Measurements from ENCODE around the gene PIGO. TPM values are rescaled to one million over a fixed set of nuclear protein-coding genes. Genes with fewer than 3 reads are reported as not detected.

PIGO gene
- total RNA-seq, 2 experiments from 2014 or later, result 30.8 to 31.4 TPM

- POLR2A ChIA-PET, result no interaction called here
- no peak overlapping the region for H3K4me3 Mint-ChIP-seq
- DNase-seq, result no peak
Measured at GRCh38 chr9:35054185-35054835, 42.1 kb downstream of the PIGO start.

GRCh38 chr9:35051069-35051967 lies 45.1 kb downstream of the PIGO start:
- peak overlapping the region; percentile 11 for H3K27ac Mint-ChIP-seq
- H3K36me3 Mint-ChIP-seq, result peaks cover 16% of the 10 kb centered on the region
- no peak overlapping the region for H3K4me3 Mint-ChIP-seq

More at GRCh38 chr9:35054185-35054835, 42.1 kb downstream of the PIGO start:
- no peak overlapping the region for H3K27ac Mint-ChIP-seq
- H3K9me3 Mint-ChIP-seq, result no peaks in the 10 kb centered on the region
- no peak for ATAC-seq (ENCODE audit: low read depth)
- H3K36me3 Mint-ChIP-seq, result peaks cover 32% of the 10 kb centered on the region
- H3K4me1 Mint-ChIP-seq, result peaks cover 4% of the 10 kb centered on the region
- H3K27me3 Mint-ChIP-seq, result no peaks in the 10 kb centered on the region

GRCh38 chr9:35048511-35048910 lies 47.9 kb downstream of the PIGO start:
- peaks cover 4% of the 10 kb centered on the region for H3K4me1 Mint-ChIP-seq
- H3K27me3 Mint-ChIP-seq, result no peaks in the 10 kb centered on the region
- no peak overlapping the region for H3K27ac Mint-ChIP-seq
- H3K36me3 Mint-ChIP-seq, result peaks cover 13% of the 10 kb centered on the region
- ATAC-seq (ENCODE audit: low read depth) (no peak), DNase-seq (no peak)
- H3K9me3 Mint-ChIP-seq, result no peaks in the 10 kb centered on the region
- no peak overlapping the region for H3K4me3 Mint-ChIP-seq
- POLR2A ChIA-PET, result no interaction called here

More at GRCh38 chr9:35051069-35051967, 45.1 kb downstream of the PIGO start:
- POLR2A ChIA-PET, result interaction anchor here (0.5 to 2.0 kb wide), 6 partner anchors 9 to 763 kb away, joined by 3 to 7 read pairs (median 4); partner anchors contain the start of genes HINT2 and VCP
- ATAC-seq (ENCODE audit: low read depth) (peak; percentile 80), DNase-seq (no peak)
- Mint-ChIP-seq H3K4me1 (peaks cover 4% of the 10 kb centered on the region), H3K27me3 (no peaks in the 10 kb centered on the region), H3K9me3 (no peaks in the 10 kb centered on the region)

GRCh38 chr9:35044071-35044470 lies 52.3 kb downstream of the PIGO start:
- peaks cover 10% of the 10 kb centered on the region for H3K36me3 Mint-ChIP-seq
- ATAC-seq (ENCODE audit: low read depth) (no peak), DNase-seq (no peak)
- H3K4me3 Mint-ChIP-seq, result no peak overlapping the region
- POLR2A ChIA-PET, result no interaction called here
- H3K27me3 Mint-ChIP-seq, result no peaks in the 10 kb centered on the region
- H3K9me3 Mint-ChIP-seq, result no peaks in the 10 kb centered on the region
- no peaks in the 10 kb centered on the region for H3K4me1 Mint-ChIP-seq
- H3K27ac Mint-ChIP-seq, result no peak overlapping the region

GRCh38 chr9:35042891-35043545 lies 53.4 kb downstream of the PIGO start:
- Mint-ChIP-seq H3K9me3 (no peaks in the 10 kb centered on the region), H3K27ac (peak overlapping the region; percentile 9), H3K27me3 (no peaks in the 10 kb centered on the region), H3K4me1 (no peaks in the 10 kb centered on the region), H3K4me3 (no peak overlapping the region), H3K36me3 (peaks cover 3% of the 10 kb centered on the region)
- DNase-seq (no peak), ATAC-seq (ENCODE audit: low read depth) (no peak)
- POLR2A ChIA-PET, result interaction anchor here (1.2 kb wide), 1 partner anchor 9 kb away, joined by 4 read pairs; no protein-coding TSS in a partner anchor

- H3K36me3 Mint-ChIP-seq, result peaks cover 3% of the 10 kb centered on the region
- H3K4me3 Mint-ChIP-seq, result no peak overlapping the region
- ATAC-seq (ENCODE audit: low read depth) (no peak), DNase-seq (no peak)
- H3K27me3 Mint-ChIP-seq, result no peaks in the 10 kb centered on the region
- H3K27ac Mint-ChIP-seq, result no peak overlapping the region
- no peaks in the 10 kb centered on the region for H3K4me1 Mint-ChIP-seq
- POLR2A ChIA-PET, result interaction anchor here (1.2 kb wide), 1 partner anchor 10 kb away, joined by 4 read pairs; no protein-coding TSS in a partner anchor
- no peaks in the 10 kb centered on the region for H3K9me3 Mint-ChIP-seq
Measured at GRCh38 chr9:35042081-35042604, 54.2 kb downstream of the PIGO start.

Other genes with a start within 250 kb of the PIGO start
- gene PHF24, start 138.3 kb downstream of the PIGO start, total RNA-seq, result not detected
- gene DNAJB5, start 106.8 kb downstream of the PIGO start, total RNA-seq, result 1 to 10 TPM; 3.3 to 5.0 TPM
- gene VCP, start 24.0 kb downstream of the PIGO start, total RNA-seq, result 100 to 1,000 TPM; 183 to 189 TPM
- gene FANCG, start 16.6 kb downstream of the PIGO start, total RNA-seq, result 100 to 1,000 TPM; 103 to 109 TPM
- 10 to 100 TPM; 90.3 to 91.9 TPM for gene STOML2, start 6.5 kb upstream of the PIGO start, total RNA-seq
- 10 to 100 TPM; 12.0 to 16.6 TPM for gene ATOSB, start 19.3 kb upstream of the PIGO start, total RNA-seq
- gene UNC13B, start 65.4 kb upstream of the PIGO start, total RNA-seq, result 1 to 10 TPM in 1 of 2 experiments, under 1 TPM in 1; 0.64 to 1.1 TPM

Data from activated naive CD8-positive, alpha-beta T cell treated with anti-CD3 and anti-CD28 coated beads, Interleukin-2, amount 10 ng/mL, durations not matched to agents 7 days and 5 days (primary cell).